H1 (cell line): ENCODE results near the gene FAM83G. TPM values are rescaled to one million over a fixed set of nuclear protein-coding genes. Genes with fewer than 3 reads are reported as not detected.

Source experiments
- CTCF ChIA-PET: fragments of 300-600 bp; sonication (Branson Sonifier 250); formaldehyde crosslinking; loops from one replicate; lab custom pipeline; 2021; ENCODE audit not compliant: partially characterized antibody; lab: Charles Lee
- POLR2A ChIA-PET: fragments of 300-600 bp; sonication (Branson Sonifier 250); formaldehyde crosslinking; loops from one replicate; lab custom pipeline; 2021; ENCODE audit warnings: inconsistent platforms; ENCODE audit not compliant: partially characterized antibody; lab: Charles Lee
- DNase-seq, 2 experiments: peaks; one replicate each; pipeline versions ENCODE4 v3.0.0 to v3.0.0-alpha.2; 2010 to 2022; ENCODE audit warnings: low spot score in 2 of 2, low read depth in 1 of 2, mixed read lengths in 1 of 2
- FAIRE-seq: peaks from 2 replicates; lab custom pipeline; 2011; peaks lifted over from hg19 to GRCh38; lab: Jason Lieb, UNC
- H2AFZ ChIP-seq: 2 replicates; pipeline ENCODE4 v1.8.1; 2012; ENCODE audit warnings: low read length, inconsistent platforms
- H2AK5ac ChIP-seq: 2 replicates; pipeline ENCODE4 v1.6.1; 2013; ENCODE audit warnings: low read depth, low read length
- H2BK120ac ChIP-seq: replicated peaks from 2 replicates; pipeline ENCODE3; 2013; ENCODE audit warnings: low read depth, low read length, inconsistent platforms
- H2BK12ac ChIP-seq: 2 replicates; pipeline ENCODE4 v1.6.1; 2013; ENCODE audit warnings: low read depth, low read length
- H2BK15ac ChIP-seq: 2 replicates; pipeline ENCODE4 v1.6.1; 2013; ENCODE audit warnings: low read length
- H2BK20ac ChIP-seq: 2 replicates; pipeline ENCODE4 v1.6.1; 2013; ENCODE audit warnings: low read length
- H2BK5ac ChIP-seq: 2 replicates; pipeline ENCODE4 v1.6.1; 2013; ENCODE audit warnings: low read depth, low read length
- H3K14ac ChIP-seq: 2 replicates; pipeline ENCODE4 v1.6.1; 2013; ENCODE audit warnings: inconsistent platforms; ENCODE audit not compliant: insufficient read length
- H3K18ac ChIP-seq: 2 replicates; pipeline ENCODE4 v1.6.1; 2013; ENCODE audit warnings: low read length; ENCODE audit errors: extremely low read depth
- H3K23ac ChIP-seq: 2 replicates; pipeline ENCODE4 v1.6.1; 2013; ENCODE audit warnings: inconsistent platforms; ENCODE audit not compliant: insufficient read length
- H3K23me2 ChIP-seq: 2 replicates; pipeline ENCODE4 v1.6.1; 2013; ENCODE audit warnings: low read depth, low read length
- H3K27ac ChIP-seq: 2 replicates; pipeline ENCODE4 v1.6.1; 2011; ENCODE audit warnings: low read depth, low read length, inconsistent platforms
- H3K27me3 ChIP-seq, 4 experiments: replicated peaks in 1 of 4; 1 replicate in 1 of 4; 2 replicates in 3 of 4; pipeline versions ENCODE4 v1.6.1 to v1.8.1; 2011 to 2013; ENCODE audit warnings: low read length in 3 of 4, mild to moderate bottlenecking in 3 of 4, inconsistent platforms in 2 of 4, mixed read lengths in 2 of 4, moderate library complexity in 1 of 4; ENCODE audit not compliant: control insufficient read depth in 3 of 4, insufficient read depth in 3 of 4; ENCODE audit errors: extremely low read depth in 1 of 4
- H3K36me3 ChIP-seq, 4 experiments: 2 replicates each; pipeline versions ENCODE4 v1.6.1 to v1.8.1; 2011 to 2013; ENCODE audit warnings: mild to moderate bottlenecking in 4 of 4, low read length in 3 of 4, moderate library complexity in 2 of 4, control low read depth in 1 of 4, inconsistent platforms in 1 of 4; ENCODE audit not compliant: insufficient read depth in 4 of 4, control insufficient read depth in 2 of 4
- H3K4ac ChIP-seq: replicated peaks from 2 replicates; pipeline ENCODE3; 2013; ENCODE audit warnings: low read length, low read depth, mixed read lengths, inconsistent platforms; ENCODE audit not compliant: insufficient read length
- H3K4me1 ChIP-seq, 4 experiments: replicated peaks in 1 of 4; 1 replicate in 1 of 4; 2 replicates in 3 of 4; pipeline versions ENCODE4 v1.6.1 to v1.8.1; 2011 to 2013; ENCODE audit warnings: low read length in 3 of 4, inconsistent platforms in 2 of 4, mixed read lengths in 1 of 4; ENCODE audit not compliant: insufficient read depth in 4 of 4, control insufficient read depth in 3 of 4
- H3K4me2 ChIP-seq, 2 experiments: 2 replicates each; pipeline versions ENCODE4 v1.6.1 to v1.8.1; 2011 to 2013; ENCODE audit warnings: low read depth in 2 of 2, low read length in 2 of 2, control low read depth in 1 of 2, inconsistent platforms in 1 of 2, mild to moderate bottlenecking in 1 of 2; ENCODE audit not compliant: insufficient read depth in 1 of 2
- H3K4me3 ChIP-seq, 4 experiments: fragments of 200-600, 300-600 bp in 1 of 4; sonication (generic), shearing (Covaris generic), sonication (Bioruptor Twin) in 1 of 4; 2 replicates each; pipeline versions ENCODE4 v1.5.1 to v1.8.1; 2011 to 2016; ENCODE audit warnings: low read length in 4 of 4, low read depth in 3 of 4, control low read depth in 2 of 4, inconsistent platforms in 2 of 4, mild to moderate bottlenecking in 2 of 4, mixed read lengths in 1 of 4, moderate library complexity in 1 of 4; ENCODE audit not compliant: insufficient read depth in 2 of 4; ENCODE audit errors: extremely low read depth in 1 of 4
- H3K56ac ChIP-seq: replicated peaks from 2 replicates; pipeline ENCODE3; 2013; ENCODE audit warnings: low read depth, mild to moderate bottlenecking, mixed read lengths, low read length, inconsistent platforms; ENCODE audit not compliant: insufficient read length
- H3K79me1 ChIP-seq: 2 replicates; pipeline ENCODE4 v1.6.1; 2013; ENCODE audit warnings: low read depth, low read length, control low read depth
- H3K79me2 ChIP-seq, 2 experiments: 2 replicates each; pipeline versions ENCODE4 v1.6.1 to v1.8.1; 2012 to 2013; ENCODE audit warnings: low read length in 2 of 2, mild to moderate bottlenecking in 2 of 2, inconsistent platforms in 1 of 2; ENCODE audit not compliant: insufficient read depth in 2 of 2, control insufficient read depth in 1 of 2
- H3K9ac ChIP-seq, 4 experiments: replicated peaks in 1 of 4; 1 replicate in 1 of 4; 2 replicates in 3 of 4; pipeline versions ENCODE4 v1.6.1 to v1.8.1; 2011 to 2013; ENCODE audit warnings: low read depth in 3 of 4, low read length in 3 of 4, control low read depth in 2 of 4, mild to moderate bottlenecking in 2 of 4, moderate library complexity in 2 of 4, inconsistent platforms in 1 of 4; ENCODE audit errors: extremely low read depth in 1 of 4
- H3K9me3 ChIP-seq, 2 experiments: 2 replicates each; pipeline versions ENCODE4 v1.6.1 to v1.8.1; 2012 to 2013; ENCODE audit warnings: mild to moderate bottlenecking in 2 of 2, moderate library complexity in 2 of 2, control low read depth in 1 of 2, inconsistent platforms in 1 of 2, low read depth in 1 of 2, low read length in 1 of 2, mixed read lengths in 1 of 2; ENCODE audit not compliant: insufficient read depth in 2 of 2
- H4K20me1 ChIP-seq, 2 experiments: replicated peaks in 1 of 2; 2 replicates each; pipeline versions ENCODE3 to v1.8.1; 2011 to 2013; ENCODE audit warnings: inconsistent platforms in 2 of 2, low read length in 2 of 2, mild to moderate bottlenecking in 1 of 2; ENCODE audit not compliant: insufficient read depth in 2 of 2, control insufficient read depth in 1 of 2
- H4K5ac ChIP-seq: 2 replicates; pipeline ENCODE4 v1.6.1; 2013; ENCODE audit warnings: low read length, low read depth, mixed read lengths, inconsistent platforms; ENCODE audit not compliant: insufficient read length
- H4K8ac ChIP-seq: 2 replicates; pipeline ENCODE4 v1.8.0; 2013; ENCODE audit warnings: mild to moderate bottlenecking, moderate library complexity, low read length, inconsistent platforms; ENCODE audit not compliant: insufficient read depth; ENCODE audit errors: extremely low read depth
- H4K91ac ChIP-seq: replicated peaks from 2 replicates; pipeline ENCODE3; 2013; ENCODE audit warnings: low read length, mixed read lengths, inconsistent platforms; ENCODE audit not compliant: insufficient read length
- CREB1 ChIP-seq: IDR thresholded peaks from 2 replicates; pipeline ENCODE4 v1.6.1; 2012; ENCODE audit warnings: inconsistent platforms
- CTBP2 ChIP-seq: IDR thresholded peaks from 2 replicates; pipeline ENCODE4 v1.7.0; 2011; ENCODE audit warnings: borderline replicate concordance, mild to moderate bottlenecking, moderate library complexity, mixed read lengths, low read length; ENCODE audit not compliant: insufficient read depth, insufficient read length
- MAFK ChIP-seq: IDR thresholded peaks from 2 replicates; pipeline ENCODE4 v1.6.1; 2012; ENCODE audit warnings: low read depth, mild to moderate bottlenecking, improper control_type of control experiment, low read length
- NANOG ChIP-seq: IDR thresholded peaks from 2 replicates; pipeline ENCODE4 v1.6.1; 2011; ENCODE audit warnings: low read length, low read depth, mild to moderate bottlenecking, inconsistent platforms; ENCODE audit not compliant: insufficient read depth, poor library complexity, severe bottlenecking
- POU5F1 ChIP-seq: IDR thresholded peaks from 2 replicates; pipeline ENCODE4 v1.6.1; 2011; ENCODE audit warnings: low read depth, mild to moderate bottlenecking, low read length, moderate library complexity
- SIN3A ChIP-seq, 2 experiments: IDR thresholded peaks in 1 of 2; conservative IDR thresholded peaks in 1 of 2; 2 replicates each; pipeline ENCODE4 v1.6.1; 2011 to 2012; ENCODE audit warnings: low read length in 2 of 2, improper control_type of control experiment in 1 of 2, low read depth in 1 of 2, mild to moderate bottlenecking in 1 of 2
- SRF ChIP-seq: IDR thresholded peaks from 2 replicates; pipeline ENCODE4 v1.6.1; 2011; ENCODE audit warnings: mild to moderate bottlenecking, low read depth, low read length, moderate library complexity
- WGBS, 2 experiments: shearing (Covaris generic) in 1 of 2; methylation state at CpG; one replicate each; pipeline versions ENCODE4 v1.1.6 to v1.1.7; 2013 to 2015; ENCODE audit warnings: low lambda C conversion rate in 2 of 2, mixed read lengths in 2 of 2, inconsistent platforms in 1 of 2, low coverage in 1 of 2, missing lambda C conversion rate in 1 of 2; ENCODE audit not compliant: insufficient replicate concordance in 2 of 2, insufficient coverage in 1 of 2, insufficient read length in 1 of 2; ENCODE audit errors: extremely low coverage in 1 of 2, missing lambda C conversion rate in 1 of 2; 5-methylcytosine and 5-hydroxymethylcytosine counted together
- polyA plus RNA-seq, 7 experiments: library from polyadenylated mRNA; depleted of rRNA in 3 of 7; stranded (reverse) in 5 of 7; unstranded in 2 of 7; fragments of >200 nt in 5 of 7; fragments of 200-250 nt in 2 of 7; gene quantifications; 1 replicate in 5 of 7; 2 replicates in 1 of 7; 4 replicates in 1 of 7; pipeline versions ENCODE4 v1.2.1 to v1.2.3, GENCODE V29; 2011 to 2013; ENCODE audit warnings: missing spikeins in 2 of 7, mixed read lengths in 2 of 7
- total RNA-seq: library from RNA; stranded (reverse); fragmentation: NEBNext Ultra II Directional; extraction: Animal tissue kit (Norgen Biotek cat#: 25700); gene quantifications from 2 replicates; pipeline ENCODE4 v1.2.1, GENCODE V29; 2021

The FAM83G gene
- total and polyA plus RNA-seq, 2 of the 8 experiments (the other 6 are each of a cell fraction or from before 2014, with no cell fraction given), result 15.4 to 29.0 TPM

- no peaks in the 10 kb centered on the region for H3K79me1 ChIP-seq
- TF ChIP-seq MAFK (no peak), SIN3A (conservative IDR thresholded peaks at IDR 0.05 in 1 of 2, IDR thresholded peaks at IDR 0.05 in 1 of 2; ENCODE audit: low read depth in 1 of 2, low read length in 2 of 2) (no peak), CTBP2 (no peak), SRF (no peak), NANOG (no peak), CREB1 (no peak), POU5F1 (no peak)
Measured at GRCh38 chr17:19009970-19010369, 5.4 kb upstream of the FAM83G start.

More at GRCh38 chr17:19009970-19010369, 5.4 kb upstream of the FAM83G start:
- ChIA-PET POLR2A (interaction anchor here (1.0 kb wide), 1 partner anchor 42 kb away, joined by 3 read pairs; no protein-coding TSS in a partner anchor), CTCF (no interaction called here)
- Histone ChIP-seq H3K4me2 (no peak overlapping the region), H4K20me1 (no peaks in the 10 kb centered on the region), H3K79me2 (no peaks in the 10 kb centered on the region), H4K8ac (no peak overlapping the region; the same call in 1 of the 2 replicates), H3K9me3 (peaks cover 0 to 6% of the 10 kb centered on the region in 2 experiments; a peak in 2 of 4 replicates), H3K23ac (no peak overlapping the region), H3K9ac (no peak overlapping the region), H3K27ac (no peak overlapping the region), H3K27me3 (no peaks in the 10 kb centered on the region), H3K18ac (no peak overlapping the region), H2BK20ac (no peak overlapping the region), H4K91ac (no peak overlapping the region), H4K5ac (no peak overlapping the region), H2BK12ac (no peak overlapping the region), H2BK15ac (no peak overlapping the region), H2AFZ (no peak overlapping the region), H3K36me3 (no peaks in the 10 kb centered on the region), H3K14ac (no peak overlapping the region), H2BK5ac (no peak overlapping the region), H2BK120ac (no peak overlapping the region), H3K4me3 (no peak overlapping the region), H3K4ac (no peak overlapping the region), H3K56ac (no peak overlapping the region), H3K23me2 (peaks cover 2% of the 10 kb centered on the region; the same call in 1 of the 2 replicates), H2AK5ac (no peak overlapping the region), H3K4me1 (peaks cover 0 to 10% (median 7%) of the 10 kb centered on the region in 4 experiments; a peak in 5 of 7 replicates)
- no peak for DNase-seq
- WGBS, 2 experiments, result 85% methylated on average over 12 of the region's 12 CpGs; no CpG with 5 or more reads in 1 of the 2 experiments
- no peak for FAIRE-seq
